Activated CD4-positive, alpha-beta memory T cell treated with anti-CD3 and anti-CD28 coated beads for 36 hours (primary cell): Measurements from ENCODE around the gene NUDT14. TPM values are rescaled to one million over a fixed set of nuclear protein-coding genes. Genes with fewer than 3 reads are reported as not detected.

Experiments
- CTCF ChIA-PET: fragments of 350-600 bp; sonication (Branson Sonifier 250); formaldehyde crosslinking; loops from one replicate; lab custom pipeline; 2021; ENCODE audit warnings: antibody characterized with exemption, inconsistent platforms; lab: Charles Lee
- POLR2A ChIA-PET: fragments of 350-600 bp; sonication (Branson Sonifier 250); formaldehyde crosslinking; loops from one replicate; lab custom pipeline; 2021; ENCODE audit warnings: antibody characterized with exemption; lab: Charles Lee
- DNase-seq: peaks from one replicate; pipeline ENCODE4 v3.0.0-alpha.2; 2020
- H3K27ac Mint-ChIP-seq: one replicate; pipeline ENCODE4 v1.8.0; 2021; ENCODE audit warnings: mixed read lengths
- H3K27me3 Mint-ChIP-seq: one replicate; pipeline ENCODE4 v1.8.0; 2021; ENCODE audit warnings: mixed read lengths
- H3K36me3 Mint-ChIP-seq: one replicate; pipeline ENCODE4 v1.8.0; 2021; ENCODE audit warnings: mixed read lengths
- H3K4me1 Mint-ChIP-seq: one replicate; pipeline ENCODE4 v1.8.0; 2021; ENCODE audit warnings: low read depth, mixed read lengths
- H3K4me3 Mint-ChIP-seq: one replicate; pipeline ENCODE4 v1.8.0; 2021; ENCODE audit warnings: mild to moderate bottlenecking, mixed read lengths
- H3K9me3 Mint-ChIP-seq: one replicate; pipeline ENCODE4 v1.8.0; 2021; ENCODE audit warnings: mixed read lengths
- intact Hi-C: fragments of 100-400 bp; cut with micrococcal nuclease; formaldehyde crosslinking; loops from one replicate; pipeline ENCODE4 v1.15.1; 2023
- total RNA-seq, 2 experiments: library from RNA; stranded (reverse); gene quantifications; one replicate each; pipeline ENCODE4 v1.2.3, GENCODE V29; 2021

Gene NUDT14
- total RNA-seq, 2 experiments from 2014 or later, result 14.7 to 14.8 TPM

GRCh38 chr14:105151084-105151837 lies 29.9 kb downstream of the NUDT14 start:
- no peak for DNase-seq
- intact Hi-C loops, result no loop called here
- Mint-ChIP-seq H3K4me1 (no peaks in the 10 kb centered on the region), H3K27ac (no peak overlapping the region), H3K4me3 (no peak overlapping the region), H3K27me3 (no peaks in the 10 kb centered on the region), H3K36me3 (no peaks in the 10 kb centered on the region), H3K9me3 (no peaks in the 10 kb centered on the region)
- POLR2A ChIA-PET, result no interaction called here
- CTCF ChIA-PET, result no interaction called here

GRCh38 chr14:105150368-105151083 lies 30.6 kb downstream of the NUDT14 start:
- ChIA-PET CTCF (no interaction called here), POLR2A (interaction anchor here (0.6 kb wide), 1 partner anchor 65 kb away, joined by 3 read pairs; no protein-coding TSS in a partner anchor)
- Mint-ChIP-seq H3K27ac (no peak overlapping the region), H3K27me3 (no peaks in the 10 kb centered on the region), H3K4me1 (no peaks in the 10 kb centered on the region), H3K36me3 (no peaks in the 10 kb centered on the region), H3K4me3 (no peak overlapping the region), H3K9me3 (no peaks in the 10 kb centered on the region)
- no peak for DNase-seq
- intact Hi-C loops, result no loop called here

DNA sequence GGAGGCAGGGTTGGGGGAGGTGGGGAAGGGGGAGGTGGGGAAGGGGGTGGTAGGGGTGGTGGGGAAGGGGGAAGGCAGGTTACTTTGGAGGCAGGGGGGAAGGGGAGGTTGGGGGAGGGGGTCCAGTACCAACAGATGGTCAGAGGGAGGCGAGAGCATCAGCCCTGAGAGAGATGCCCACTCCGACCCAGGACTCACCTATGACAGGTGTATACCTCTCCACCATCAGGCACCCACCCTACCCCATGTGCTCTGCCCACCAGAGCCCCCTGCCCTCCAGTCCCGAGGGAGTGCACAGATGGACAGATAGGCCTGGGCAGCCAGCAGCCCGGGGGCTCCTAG lies 31.1 kb downstream of the NUDT14 start:
- Mint-ChIP-seq H3K27me3 (no peaks in the 10 kb centered on the region), H3K4me3 (no peak overlapping the region), H3K9me3 (no peaks in the 10 kb centered on the region), H3K4me1 (no peaks in the 10 kb centered on the region), H3K27ac (no peak overlapping the region), H3K36me3 (no peaks in the 10 kb centered on the region)
- CTCF ChIA-PET, result no interaction called here
- POLR2A ChIA-PET, result interaction anchor here (0.6 kb wide), 1 partner anchor 64 kb away, joined by 3 read pairs; no protein-coding TSS in a partner anchor
- no peak for DNase-seq
- intact Hi-C loops, result no loop called here

DNA sequence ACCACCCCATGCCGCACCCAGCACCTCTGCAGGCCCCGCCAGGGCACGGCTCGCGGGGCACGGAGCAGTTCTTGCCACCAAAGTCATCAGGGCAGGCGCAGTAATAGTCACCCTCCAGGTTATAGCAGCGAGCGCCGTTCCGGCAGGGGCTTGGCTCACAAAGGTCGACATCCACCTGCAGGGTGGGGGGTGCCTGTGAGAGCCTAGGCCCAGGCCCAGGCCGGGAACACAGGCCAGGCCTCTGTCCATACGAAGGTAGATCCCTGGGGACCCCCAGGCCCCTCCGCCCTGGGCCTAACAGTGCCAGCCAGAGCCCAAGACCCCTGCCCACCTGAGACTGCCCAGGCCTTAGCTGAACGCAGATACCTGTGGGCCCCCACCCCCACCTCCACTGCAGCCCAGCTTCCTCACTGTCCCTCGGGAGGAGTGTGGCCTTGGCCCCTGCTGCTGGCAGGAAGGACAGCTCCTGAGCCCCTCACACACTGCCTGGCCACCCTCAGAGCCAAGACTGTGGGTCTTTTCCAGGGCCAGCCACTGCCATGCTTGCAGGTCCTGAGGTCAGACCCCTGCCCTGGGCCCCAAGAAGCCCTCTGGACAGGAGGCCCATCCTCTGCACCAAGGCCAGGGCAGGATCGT lies 31.8 kb downstream of the NUDT14 start:
- intact Hi-C loops, result no loop called here
- H3K27ac Mint-ChIP-seq, result no peak overlapping the region
- no peak overlapping the region for H3K4me3 Mint-ChIP-seq
- no peaks in the 10 kb centered on the region for H3K27me3 Mint-ChIP-seq
- no peak for DNase-seq
- ChIA-PET CTCF (no interaction called here), POLR2A (no interaction called here)
- no peaks in the 10 kb centered on the region for H3K36me3 Mint-ChIP-seq
- no peaks in the 10 kb centered on the region for H3K4me1 Mint-ChIP-seq
- H3K9me3 Mint-ChIP-seq, result no peaks in the 10 kb centered on the region

DNA sequence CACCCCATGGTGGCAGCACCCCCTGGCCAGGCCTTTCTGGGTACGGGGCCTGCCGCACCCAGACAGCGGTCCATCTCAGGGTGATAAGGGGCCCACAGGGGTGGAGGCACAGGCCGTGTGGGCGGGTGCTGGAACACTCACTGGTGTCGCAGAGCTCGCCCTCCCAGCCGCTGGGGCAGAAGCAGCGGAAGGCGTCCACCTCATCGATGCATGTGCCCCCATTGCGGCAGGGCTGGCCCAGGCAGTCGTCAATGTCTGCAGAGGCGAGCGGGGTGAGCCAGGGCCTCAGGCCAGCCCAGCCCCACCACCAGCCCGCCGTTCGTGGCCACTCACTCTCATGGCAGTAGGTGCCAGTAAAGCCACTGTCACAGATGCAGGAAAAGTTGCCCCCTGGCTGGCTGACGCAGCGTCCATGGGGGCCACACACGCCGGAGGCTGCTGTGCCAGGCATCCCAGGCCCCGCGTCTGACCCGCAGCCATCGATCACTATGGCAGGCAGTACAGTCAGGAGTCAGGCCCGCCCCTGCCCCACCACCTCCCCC lies 32.4 kb downstream of the NUDT14 start:
- no peaks in the 10 kb centered on the region for H3K9me3 Mint-ChIP-seq
- ChIA-PET CTCF (no interaction called here), POLR2A (no interaction called here)
- DNase-seq, result no peak
- H3K27me3 Mint-ChIP-seq, result no peaks in the 10 kb centered on the region
- intact Hi-C loops, result no loop called here
- no peaks in the 10 kb centered on the region for H3K36me3 Mint-ChIP-seq
- H3K27ac Mint-ChIP-seq, result no peak overlapping the region
- H3K4me1 Mint-ChIP-seq, result no peaks in the 10 kb centered on the region
- H3K4me3 Mint-ChIP-seq, result no peak overlapping the region

DNA sequence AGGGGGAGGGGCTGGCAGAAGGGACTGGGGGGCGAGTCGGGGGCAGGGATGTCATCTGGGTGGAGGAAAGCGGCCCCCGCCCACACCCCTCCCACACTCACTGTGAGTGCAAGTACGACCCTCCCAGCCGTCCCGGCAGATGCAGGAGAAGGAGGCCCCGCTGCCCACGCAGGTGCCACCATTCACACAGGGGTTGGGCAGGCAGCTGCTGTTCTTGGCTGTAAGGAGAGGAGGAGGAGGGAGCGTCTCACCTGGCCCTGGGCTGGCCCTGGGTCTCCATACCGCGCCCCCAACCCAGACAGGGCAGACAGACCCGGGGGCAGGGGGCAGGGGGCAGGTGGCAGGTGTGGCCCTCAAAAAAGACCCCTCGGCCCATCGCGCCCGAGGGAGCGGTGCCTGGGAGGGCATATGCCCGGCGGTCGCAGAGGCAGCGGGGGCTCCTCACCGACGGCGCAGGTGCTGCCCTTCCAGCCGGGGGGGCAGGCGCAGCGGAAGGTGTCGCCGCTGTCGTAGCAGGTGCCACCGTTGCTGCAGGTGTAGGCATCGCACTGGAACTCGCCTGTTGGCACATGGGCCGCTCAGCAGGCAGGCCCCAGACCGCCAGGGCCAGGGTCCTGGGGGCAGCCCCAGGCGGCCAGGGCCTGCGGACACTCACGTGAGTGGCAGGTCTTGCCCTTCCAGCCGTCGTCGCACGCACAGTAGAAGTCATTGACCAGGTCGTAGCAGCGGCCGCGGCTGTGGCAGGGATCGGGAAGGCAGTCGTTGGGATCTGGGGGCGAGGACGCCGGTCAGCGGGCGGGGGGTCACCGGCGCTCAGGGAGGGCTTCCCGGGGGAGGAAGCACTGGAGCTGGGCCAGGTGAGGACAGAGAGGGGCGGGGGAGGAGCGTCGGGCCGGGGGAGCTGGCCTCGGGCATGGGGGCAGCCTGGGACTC lies 33.2 kb downstream of the NUDT14 start:
- no peak for DNase-seq
- intact Hi-C loops, result no loop called here
- Mint-ChIP-seq H3K36me3 (no peaks in the 10 kb centered on the region), H3K4me1 (no peaks in the 10 kb centered on the region), H3K27ac (no peak overlapping the region), H3K27me3 (no peaks in the 10 kb centered on the region), H3K4me3 (no peak overlapping the region), H3K9me3 (no peaks in the 10 kb centered on the region)
- ChIA-PET POLR2A (no interaction called here), CTCF (no interaction called here)

DNA sequence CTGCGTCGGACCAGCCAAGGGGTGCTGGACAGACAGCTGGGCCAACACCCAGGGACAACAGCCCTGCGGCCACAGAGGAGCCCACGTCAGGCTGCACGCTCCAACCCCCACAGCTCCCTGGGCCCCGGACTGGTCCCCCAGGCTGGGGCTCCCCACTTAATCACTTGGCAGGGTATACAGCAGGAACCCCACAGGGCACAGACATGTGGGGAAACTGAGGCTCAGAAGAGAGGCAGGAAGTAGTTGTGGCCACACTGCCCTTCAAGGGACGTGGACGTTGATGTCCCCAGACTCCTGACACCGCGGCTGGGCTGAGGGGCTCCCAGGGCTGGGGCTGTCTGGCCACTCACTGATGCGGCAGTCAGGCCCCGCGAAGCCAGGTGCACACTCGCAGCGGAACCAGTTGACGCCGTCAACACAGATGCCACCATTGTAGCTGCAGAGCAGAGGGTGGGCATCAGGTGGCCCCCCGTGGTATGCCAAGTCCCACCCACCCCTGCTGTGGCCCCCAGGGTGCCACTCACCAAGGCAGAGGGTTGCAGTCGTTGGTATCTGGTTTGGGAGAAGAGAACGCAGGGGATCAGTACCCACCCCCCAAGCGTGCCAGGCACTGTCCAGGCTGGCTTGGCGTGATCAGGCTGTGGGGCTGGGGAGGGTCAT lies 34.0 kb downstream of the NUDT14 start:
- H3K4me3 Mint-ChIP-seq, result no peak overlapping the region
- intact Hi-C loops, result no loop called here
- DNase-seq, result no peak
- H3K27ac Mint-ChIP-seq, result no peak overlapping the region
- ChIA-PET CTCF (no interaction called here), POLR2A (no interaction called here)
- no peaks in the 10 kb centered on the region for H3K36me3 Mint-ChIP-seq
- no peaks in the 10 kb centered on the region for H3K27me3 Mint-ChIP-seq
- no peaks in the 10 kb centered on the region for H3K9me3 Mint-ChIP-seq
- no peaks in the 10 kb centered on the region for H3K4me1 Mint-ChIP-seq

DNA sequence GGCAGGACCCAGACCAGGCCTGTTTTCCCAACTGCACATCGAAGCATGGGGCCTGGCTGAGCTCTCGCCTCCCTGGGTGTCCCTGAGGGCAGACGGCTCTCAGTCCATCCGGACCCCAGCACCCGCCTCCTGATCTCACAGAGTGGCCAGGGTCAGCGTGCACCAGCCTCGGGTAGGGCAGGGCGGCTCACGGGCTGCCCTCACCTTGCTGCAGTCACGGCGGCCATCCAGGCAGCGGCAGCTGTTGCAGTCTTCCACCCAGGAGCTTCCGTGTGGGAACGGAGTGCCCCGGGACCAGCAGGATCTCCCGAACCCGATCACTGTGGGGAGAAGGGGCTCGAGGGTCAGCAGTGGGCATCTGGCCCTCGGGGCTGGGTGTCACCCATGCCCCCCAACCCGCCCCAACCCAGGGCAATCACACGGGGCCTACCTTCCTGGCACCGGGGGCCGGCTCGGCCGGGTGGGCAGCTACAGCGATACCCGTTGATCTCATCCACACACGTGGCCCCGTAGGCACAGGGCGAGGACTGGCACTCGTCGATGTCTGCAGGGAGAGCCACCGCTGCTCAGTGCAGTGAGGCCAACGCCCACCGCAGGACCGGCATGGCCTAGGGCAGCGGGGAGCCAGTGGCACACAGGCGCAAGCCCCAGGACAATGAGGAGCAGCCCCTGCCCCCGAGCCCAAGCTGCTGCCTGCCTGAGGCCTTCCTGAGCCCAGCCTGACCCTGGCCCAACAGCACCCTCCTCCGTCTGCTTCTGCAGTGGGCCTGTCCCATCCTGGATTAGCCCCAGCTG lies 34.7 kb downstream of the NUDT14 start:
- DNase-seq, result no peak
- CTCF ChIA-PET, result no interaction called here

GRCh38 chr14:105145381-105146180 lies 35.5 kb downstream of the NUDT14 start:
- Mint-ChIP-seq H3K27ac (no peak overlapping the region), H3K9me3 (peaks cover 7% of the 10 kb centered on the region), H3K4me1 (no peaks in the 10 kb centered on the region), H3K27me3 (no peaks in the 10 kb centered on the region), H3K36me3 (peaks cover 2% of the 10 kb centered on the region), H3K4me3 (no peak overlapping the region)
- CTCF ChIA-PET, result no interaction called here
- no peak for DNase-seq
- POLR2A ChIA-PET, result no interaction called here
- intact Hi-C loops, result no loop called here

More for the DNA sequence above, 34.7 kb downstream of the NUDT14 start:
- Mint-ChIP-seq H3K9me3 (peaks cover 2% of the 10 kb centered on the region), H3K4me3 (no peak overlapping the region), H3K4me1 (no peaks in the 10 kb centered on the region), H3K36me3 (peaks cover 2% of the 10 kb centered on the region), H3K27ac (no peak overlapping the region), H3K27me3 (no peaks in the 10 kb centered on the region)
- intact Hi-C loops, result no loop called here
- POLR2A ChIA-PET, result no interaction called here

DNA sequence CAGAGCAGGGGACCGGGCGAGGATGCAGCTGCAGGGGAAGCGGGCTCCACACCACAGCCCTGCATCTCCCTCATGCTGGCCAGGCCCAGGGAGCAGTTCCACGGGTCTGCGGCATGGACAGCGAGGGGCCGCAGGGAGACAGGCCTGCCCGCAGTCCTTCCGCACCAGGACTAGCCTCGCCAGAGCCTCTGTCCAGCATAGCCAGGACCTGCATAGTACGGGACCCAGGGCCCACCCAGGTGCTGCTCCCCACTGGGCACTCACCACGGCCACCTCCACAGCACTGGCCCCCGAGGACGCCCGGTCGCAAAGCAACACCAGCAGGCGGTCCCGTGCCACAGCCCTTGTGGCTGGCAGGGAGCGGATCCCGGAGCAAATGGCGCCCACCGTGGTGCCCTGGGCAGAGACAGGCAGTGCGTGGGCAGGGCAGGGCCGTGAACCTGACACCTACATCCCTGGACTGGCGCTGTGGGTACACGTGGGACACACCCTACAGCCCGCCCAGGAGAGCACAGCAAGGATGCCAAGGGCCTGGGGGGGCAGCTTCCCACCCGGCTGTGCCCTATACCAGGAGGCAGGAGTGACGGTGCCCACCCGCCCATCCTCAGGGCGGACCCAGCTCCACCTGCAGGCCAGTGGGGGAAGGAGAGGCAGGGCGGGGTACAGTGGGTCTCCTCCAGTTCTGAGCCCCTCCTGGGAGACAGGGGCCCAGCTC lies 36.3 kb downstream of the NUDT14 start:
- CTCF ChIA-PET, result no interaction called here
- H3K4me1 Mint-ChIP-seq, result no peaks in the 10 kb centered on the region

More for the DNA sequence above, 36.3 kb downstream of the NUDT14 start:
- Mint-ChIP-seq H3K27ac (no peak overlapping the region), H3K36me3 (peaks cover 2% of the 10 kb centered on the region), H3K9me3 (peaks cover 14% of the 10 kb centered on the region), H3K27me3 (no peaks in the 10 kb centered on the region), H3K4me3 (no peak overlapping the region)
- no peak for DNase-seq
- intact Hi-C loops, result no loop called here
- POLR2A ChIA-PET, result no interaction called here
